ENCODE measurements around the gene TIMP2. TPM values are rescaled to one million over a fixed set of nuclear protein-coding genes. Genes with fewer than 3 reads are reported as not detected.
A peak's percentile ranks its signal among the peaks of the same experiment; 100 is the strongest.

TIMP2 gene
- total and polyA plus RNA-seq, 2 experiments from 2014 or later, result 20.9 to 63.3 TPM

DNA sequence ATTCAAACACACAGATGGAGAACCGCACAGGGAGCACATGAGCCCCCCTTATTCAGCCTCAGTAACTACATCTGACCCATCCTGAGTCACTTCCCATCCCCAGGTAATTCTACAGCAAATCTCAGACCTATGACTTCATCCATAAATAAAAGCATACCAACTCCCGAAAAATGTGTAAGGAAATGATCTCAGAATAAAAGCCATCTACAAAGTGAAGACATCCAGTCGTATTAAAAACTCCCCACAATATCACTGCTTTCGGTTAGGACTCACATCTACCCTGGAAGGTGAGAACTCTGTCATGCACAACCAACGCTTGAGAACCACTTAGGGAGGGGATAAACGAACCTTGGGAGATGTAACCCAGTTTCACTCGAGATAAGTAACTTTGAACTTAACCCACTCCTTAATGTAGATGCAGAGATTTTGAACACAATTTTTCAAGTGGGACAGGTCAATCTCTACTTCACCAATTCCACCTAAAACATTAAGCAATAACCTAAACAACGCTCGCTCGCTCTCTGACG lies 85.9 kb downstream of the TIMP2 start:
- TF ChIP-seq EZH2 (IDR thresholded peaks at IDR 0.05; ENCODE audit: borderline replicate concordance), result no peak
- TF ChIP-seq, protein P1, sequence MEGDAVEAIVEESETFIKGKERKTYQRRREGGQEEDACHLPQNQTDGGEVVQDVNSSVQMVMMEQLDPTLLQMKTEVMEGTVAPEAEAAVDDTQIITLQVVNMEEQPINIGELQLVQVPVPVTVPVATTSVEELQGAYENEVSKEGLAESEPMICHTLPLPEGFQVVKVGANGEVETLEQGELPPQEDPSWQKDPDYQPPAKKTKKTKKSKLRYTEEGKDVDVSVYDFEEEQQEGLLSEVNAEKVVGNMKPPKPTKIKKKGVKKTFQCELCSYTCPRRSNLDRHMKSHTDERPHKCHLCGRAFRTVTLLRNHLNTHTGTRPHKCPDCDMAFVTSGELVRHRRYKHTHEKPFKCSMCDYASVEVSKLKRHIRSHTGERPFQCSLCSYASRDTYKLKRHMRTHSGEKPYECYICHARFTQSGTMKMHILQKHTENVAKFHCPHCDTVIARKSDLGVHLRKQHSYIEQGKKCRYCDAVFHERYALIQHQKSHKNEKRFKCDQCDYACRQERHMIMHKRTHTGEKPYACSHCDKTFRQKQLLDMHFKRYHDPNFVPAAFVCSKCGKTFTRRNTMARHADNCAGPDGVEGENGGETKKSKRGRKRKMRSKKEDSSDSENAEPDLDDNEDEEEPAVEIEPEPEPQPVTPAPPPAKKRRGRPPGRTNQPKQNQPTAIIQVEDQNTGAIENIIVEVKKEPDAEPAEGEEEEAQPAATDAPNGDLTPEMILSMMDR (IDR thresholded peaks at IDR 0.05; ENCODE audit: poor library complexity), result no peak
- TF ChIP-seq EZH2phosphoT487 (IDR thresholded peaks at IDR 0.05; ENCODE audit: low read depth, severe bottlenecking, unreplicated experiment), result no peak
- Histone ChIP-seq H3K27me3 (no peaks in the 10 kb centered on the region), H3K4me1 (ENCODE audit: insufficient read depth) (peaks cover 13% of the 10 kb centered on the region), H3K27ac (peak overlapping the region; percentile 99), H3K9me3 (ENCODE audit: low read depth) (no peaks in the 10 kb centered on the region), H3K36me3 (replicated peaks; ENCODE audit: insufficient read depth, low read depth) (peaks cover 3% of the 10 kb centered on the region), H3K79me2 (peaks cover 49% of the 10 kb centered on the region), H3K9me2 (replicated peaks; ENCODE audit: insufficient read depth) (no peaks in the 10 kb centered on the region), H3K4me3 (peak overlapping the region; percentile 82), H3K4me2 (peak overlapping the region; percentile 86), H2AFZ (no peak overlapping the region), H4K20me1 (ENCODE audit: insufficient read depth, poor library complexity, severe bottlenecking) (peaks cover 12% of the 10 kb centered on the region)
- 16% methylated on average over 11 of the region's 11 CpGs for WGBS (ENCODE audit: low lambda C conversion rate, missing lambda C conversion rate)
- DNase-seq (ENCODE audit: low spot score), result no peak

DNA sequence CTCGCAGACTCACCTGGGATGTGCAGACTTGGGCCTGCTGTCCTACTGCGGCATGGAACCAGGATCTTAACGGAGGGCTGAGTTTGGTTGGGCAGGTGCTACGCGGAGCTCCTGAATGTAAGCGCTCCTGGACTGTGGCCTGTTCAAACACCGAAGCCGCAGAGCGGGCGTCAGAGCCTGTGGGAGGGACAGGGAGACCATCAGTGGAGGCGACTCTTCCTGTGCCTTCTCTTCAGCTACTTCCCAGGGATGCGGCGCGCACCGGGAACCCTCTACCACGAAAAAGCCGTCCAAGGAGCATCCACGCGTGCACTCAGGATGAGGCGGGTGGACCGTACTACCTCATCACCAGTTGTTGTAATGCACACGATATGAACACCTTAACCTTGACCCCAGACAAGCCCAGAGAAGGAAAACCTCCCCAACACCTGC lies 86.6 kb downstream of the TIMP2 start:
- Histone ChIP-seq H3K9me2 (replicated peaks; ENCODE audit: insufficient read depth) (no peaks in the 10 kb centered on the region), H3K36me3 (replicated peaks; ENCODE audit: insufficient read depth, low read depth) (peaks cover 7% of the 10 kb centered on the region), H3K79me2 (peaks cover 55% of the 10 kb centered on the region), H3K4me2 (peak overlapping the region; percentile 86), H3K4me1 (ENCODE audit: insufficient read depth) (peaks cover 13% of the 10 kb centered on the region), H3K9me3 (ENCODE audit: low read depth) (no peaks in the 10 kb centered on the region), H2AFZ (no peak overlapping the region), H4K20me1 (ENCODE audit: insufficient read depth, poor library complexity, severe bottlenecking) (peaks cover 12% of the 10 kb centered on the region), H3K27me3 (no peaks in the 10 kb centered on the region), H3K27ac (peak overlapping the region; percentile 99), H3K4me3 (no peak overlapping the region)
- TF ChIP-seq, protein P1 (IDR thresholded peaks at IDR 0.05; ENCODE audit: poor library complexity), result no peak
- TF ChIP-seq EZH2phosphoT487 (IDR thresholded peaks at IDR 0.05; ENCODE audit: low read depth, severe bottlenecking, unreplicated experiment), result no peak
- TF ChIP-seq EZH2 (IDR thresholded peaks at IDR 0.05; ENCODE audit: borderline replicate concordance), result no peak
- DNase-seq (ENCODE audit: low spot score), result no peak
- 89% methylated on average over 22 of the region's 22 CpGs for WGBS (ENCODE audit: low lambda C conversion rate, missing lambda C conversion rate)

DNA sequence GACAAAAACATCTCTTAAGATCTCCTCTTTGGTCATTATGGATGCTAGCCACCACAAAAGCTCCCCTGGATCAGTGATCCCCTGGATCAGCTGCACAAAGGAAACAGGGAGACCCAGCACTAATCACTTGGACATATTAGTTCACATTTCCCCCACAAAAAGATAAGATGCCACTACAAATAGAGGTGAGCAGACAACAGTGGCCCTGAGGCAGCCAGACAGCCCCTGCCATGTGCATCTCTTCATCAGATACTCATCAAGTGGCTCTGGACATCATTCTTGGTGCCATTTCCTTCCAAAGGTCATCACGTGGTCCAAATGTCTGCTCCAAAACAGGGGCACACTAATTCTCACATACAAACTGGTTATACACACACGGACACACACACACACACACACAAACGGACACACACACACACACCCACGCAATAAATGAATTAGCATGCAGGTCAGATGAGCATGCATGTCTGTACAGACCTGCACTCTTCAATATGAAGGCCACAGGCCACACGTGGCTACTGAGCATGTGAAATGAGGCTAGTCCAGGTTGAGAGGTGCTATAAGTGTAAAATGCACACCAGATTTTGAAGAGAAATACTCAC lies 88.7 kb downstream of the TIMP2 start:
- peaks cover 8% of the 10 kb centered on the region for H3K36me3 ChIP-seq (replicated peaks; ENCODE audit: insufficient read depth, low read depth)
- 87% methylated on average over 5 of the region's 5 CpGs for WGBS (ENCODE audit: low lambda C conversion rate, missing lambda C conversion rate)
- H3K9me2 ChIP-seq (replicated peaks; ENCODE audit: insufficient read depth), result no peaks in the 10 kb centered on the region
- H3K4me1 ChIP-seq (ENCODE audit: insufficient read depth), result peaks cover 7% of the 10 kb centered on the region
- no peaks in the 10 kb centered on the region for H3K9me3 ChIP-seq (ENCODE audit: low read depth)
- H3K4me3 ChIP-seq, result no peak overlapping the region
- no peak overlapping the region for H3K27ac ChIP-seq
- peaks cover 62% of the 10 kb centered on the region for H3K79me2 ChIP-seq
- H3K4me2 ChIP-seq, result no peak overlapping the region
- H3K27me3 ChIP-seq, result no peaks in the 10 kb centered on the region
- TF ChIP-seq, protein P1 (IDR thresholded peaks at IDR 0.05; ENCODE audit: poor library complexity), result no peak
- TF ChIP-seq EZH2phosphoT487 (IDR thresholded peaks at IDR 0.05; ENCODE audit: low read depth, severe bottlenecking, unreplicated experiment) (no peak), EZH2 (IDR thresholded peaks at IDR 0.05; ENCODE audit: borderline replicate concordance) (no peak)
- H4K20me1 ChIP-seq (ENCODE audit: insufficient read depth, poor library complexity, severe bottlenecking), result peaks cover 12% of the 10 kb centered on the region
- no peak overlapping the region for H2AFZ ChIP-seq
- DNase-seq (ENCODE audit: low spot score), result no peak
